PC-3 (cell line): ENCODE results near the gene PAQR5. TPM values are rescaled to one million over a fixed set of nuclear protein-coding genes. Genes with fewer than 3 reads are reported as not detected.

Experiments
- ATAC-seq: fragments of 200-7000 bp; cut with Tn5 transposase; 2 replicates; pipeline ENCODE4 v1.9.1; 2020; ENCODE audit warnings: mild to moderate bottlenecking, moderate library complexity
- BruUV-seq: library from RNA; stranded (reverse); fragments of 400-500 nt; replicated peaks from 2 replicates; lab custom pipeline; 2021; lab: Mats Ljungman, UMichigan
- CTCF ChIA-PET: fragments of 300-600 bp; sonication (Branson Sonifier 250); formaldehyde crosslinking; loops from one replicate; lab custom pipeline; 2022; ENCODE audit warnings: antibody characterized with exemption; lab: Charles Lee
- POLR2A ChIA-PET: fragments of 300-600 bp; sonication (Branson Sonifier 250); formaldehyde crosslinking; loops from one replicate; lab custom pipeline; 2022; ENCODE audit warnings: antibody characterized with exemption; ENCODE audit not compliant: unreplicated experiment; lab: Charles Lee
- DNase-seq: peaks from one replicate; pipeline ENCODE4 v3.0.0-alpha.2; 2015
- H2AFZ ChIP-seq: fragments of 300-600 bp; sonication (generic); 2 replicates; pipeline ENCODE4 v1.6.0; 2016; ENCODE audit warnings: antibody characterized with exemption, low read length
- H3F3A ChIP-seq: fragments of 300-600 bp; sonication (generic); one replicate; pipeline ENCODE4 v1.6.0; 2017; ENCODE audit warnings: antibody characterized with exemption, low read length, control low read depth, mild to moderate bottlenecking; ENCODE audit not compliant: unreplicated experiment
- H3K27ac ChIP-seq: fragments of 300-600 bp; sonication (generic); 2 replicates; pipeline ENCODE4 v1.5.1; 2016; ENCODE audit warnings: mild to moderate bottlenecking, low read length
- H3K27me3 ChIP-seq: fragments of 300-600 bp; sonication (generic); 2 replicates; pipeline ENCODE4 v1.6.1; 2016; ENCODE audit warnings: low read length, mixed read lengths
- H3K36me3 ChIP-seq: fragments of 300-600 bp; sonication (generic); 2 replicates; pipeline ENCODE4 v1.6.1; 2016; ENCODE audit warnings: low read depth, mixed run types, low read length, mixed read lengths
- H3K4me1 ChIP-seq: fragments of 300-600 bp; sonication (generic); 2 replicates; pipeline ENCODE4 v1.5.1; 2016; ENCODE audit warnings: low read length; ENCODE audit not compliant: insufficient read depth
- H3K4me2 ChIP-seq: fragments of 300-600 bp; sonication (generic); 2 replicates; pipeline ENCODE4 v1.6.0; 2016; ENCODE audit warnings: low read length
- H3K4me3 ChIP-seq: fragments of 300-600 bp; sonication (generic); 2 replicates; pipeline ENCODE4 v1.5.1; 2016; ENCODE audit warnings: mild to moderate bottlenecking, low read length, mixed read lengths
- H3K79me2 ChIP-seq: fragments of 300-600 bp; sonication (generic); 2 replicates; pipeline ENCODE4 v1.6.1; 2017; ENCODE audit warnings: low read length, mixed read lengths
- H3K9ac ChIP-seq: fragments of 300-600 bp; sonication (generic); 2 replicates; pipeline ENCODE4 v1.6.0; 2016; ENCODE audit warnings: mild to moderate bottlenecking, low read length
- H3K9me2 ChIP-seq: fragments of 300-600 bp; sonication (generic); replicated peaks from 2 replicates; pipeline ENCODE4 v1.6.1; 2016; ENCODE audit warnings: mixed run types, low read length, mixed read lengths
- H3K9me3 ChIP-seq: fragments of 300-600 bp; sonication (generic); 2 replicates; pipeline ENCODE4 v1.6.1; 2016; ENCODE audit warnings: low read length, mixed read lengths
- H4K20me1 ChIP-seq: fragments of 300-600 bp; sonication (generic); 2 replicates; pipeline ENCODE4 v1.6.1; 2016; ENCODE audit warnings: low read length, mixed read lengths
- CTCF ChIP-seq: fragments of 300-600 bp; sonication (generic); conservative IDR thresholded peaks from 2 replicates; pipeline ENCODE4 v1.5.1; 2017; ENCODE audit warnings: antibody characterized with exemption, low read depth, mild to moderate bottlenecking, low read length
- EZH2 ChIP-seq: fragments of 300-600 bp; sonication (generic); IDR thresholded peaks from one replicate; pipeline ENCODE4 v1.6.1; 2017; ENCODE audit warnings: antibody characterized with exemption, mild to moderate bottlenecking, low read length; ENCODE audit not compliant: unreplicated experiment
- EZH2phosphoT487 ChIP-seq: fragments of 300-600 bp; sonication (generic); IDR thresholded peaks from 2 replicates; pipeline ENCODE4 v1.6.1; 2018; ENCODE audit warnings: mild to moderate bottlenecking, antibody characterized with exemption, low read length, borderline replicate concordance
- intact Hi-C: fragments of 100-400 bp; cut with micrococcal nuclease; formaldehyde crosslinking; loops from 2 replicates; pipeline ENCODE4 v1.9.0; 2023
- total RNA-seq: library from RNA; depleted of rRNA; stranded (reverse); fragments of >200 nt; gene quantifications from 2 replicates; pipeline ENCODE4 v1.2.3, GENCODE V29; 2014

PAQR5 gene
- total RNA-seq, 1 experiment from 2014 or later: 12.2 TPM

GRCh38 chr15:69424748-69425413 is 126.2 kb downstream of the PAQR5 start:
- no peak for DNase-seq
- POLR2A ChIA-PET: no interaction called here

GRCh38 chr15:69433831-69434230 is 135.1 kb downstream of the PAQR5 start:
- peaks cover 80% of the 10 kb centered on the region for H3K36me3 ChIP-seq
- no peak for DNase-seq
- no peaks in the 10 kb centered on the region for H3K27me3 ChIP-seq
- peaks cover 10% of the 10 kb centered on the region; the same call in 1 of the 2 replicates for H4K20me1 ChIP-seq
- CTCF ChIA-PET: no interaction called here
- H3K4me3 ChIP-seq: no peak overlapping the region
- no peak for ATAC-seq
- no TSS peak for BruUV-seq
- intact Hi-C loops: no loop called here
- no peaks in the 10 kb centered on the region for H3K9me2 ChIP-seq
- peaks cover 12% of the 10 kb centered on the region; the same call in 1 of the 2 replicates for H3K79me2 ChIP-seq
- POLR2A ChIA-PET: no interaction called here
- H3K9ac ChIP-seq: no peak overlapping the region
- H2AFZ ChIP-seq: no peak overlapping the region
- no peaks in the 10 kb centered on the region for H3F3A ChIP-seq
- no peaks in the 10 kb centered on the region for H3K4me1 ChIP-seq
- no peak overlapping the region for H3K27ac ChIP-seq
- H3K9me3 ChIP-seq: no peaks in the 10 kb centered on the region
- no peak for TF ChIP-seq CTCF
- no peak for TF ChIP-seq EZH2
- no peak for TF ChIP-seq EZH2phosphoT487
- no peak overlapping the region for H3K4me2 ChIP-seq

More at GRCh38 chr15:69424748-69425413, 126.2 kb downstream of the PAQR5 start:
- H3F3A ChIP-seq: no peaks in the 10 kb centered on the region
- H3K36me3 ChIP-seq: peaks cover 72% of the 10 kb centered on the region
- no peak for ATAC-seq
- TF ChIP-seq EZH2phosphoT487 (no peak), CTCF (no peak), EZH2 (no peak)
- no peak overlapping the region for H3K4me3 ChIP-seq
- CTCF ChIA-PET: no interaction called here
- peaks cover 18% of the 10 kb centered on the region; the same call in 1 of the 2 replicates for H3K79me2 ChIP-seq
- H4K20me1 ChIP-seq: 0 out of 2 replicates have a peak, but pooled peaks cover 5% of the 10 kb centered on the region
- H3K9me2 ChIP-seq: no peaks in the 10 kb centered on the region
- no peaks in the 10 kb centered on the region for H3K9me3 ChIP-seq
- H3K4me1 ChIP-seq: no peaks in the 10 kb centered on the region
- no peak overlapping the region for H2AFZ ChIP-seq
- H3K4me2 ChIP-seq: no peak overlapping the region
- no TSS peak for BruUV-seq
- no peak overlapping the region for H3K27ac ChIP-seq
- no peaks in the 10 kb centered on the region for H3K27me3 ChIP-seq
- intact Hi-C loops: no loop called here
- no peak overlapping the region for H3K9ac ChIP-seq

GRCh38 chr15:69434238-69434637 is 135.5 kb downstream of the PAQR5 start:
- ATAC-seq: no peak
- no peak for DNase-seq
- Histone ChIP-seq H2AFZ (no peak overlapping the region), H3F3A (no peaks in the 10 kb centered on the region), H3K27me3 (no peaks in the 10 kb centered on the region), H4K20me1 (peaks cover 10% of the 10 kb centered on the region; the same call in 1 of the 2 replicates), H3K9ac (no peak overlapping the region), H3K79me2 (peaks cover 12% of the 10 kb centered on the region; the same call in 1 of the 2 replicates), H3K4me3 (no peak overlapping the region), H3K4me2 (no peak overlapping the region), H3K9me2 (no peaks in the 10 kb centered on the region), H3K27ac (no peak overlapping the region), H3K4me1 (no peaks in the 10 kb centered on the region), H3K36me3 (peaks cover 80% of the 10 kb centered on the region), H3K9me3 (no peaks in the 10 kb centered on the region)
- TF ChIP-seq CTCF (no peak), EZH2 (no peak), EZH2phosphoT487 (no peak)
- intact Hi-C loops: no loop called here
- BruUV-seq: no TSS peak
- POLR2A ChIA-PET: no interaction called here
- CTCF ChIA-PET: no interaction called here
